GM21723 (cell line): ENCODE results near the gene AAMP.
A peak's percentile ranks its signal among the peaks of the same experiment; 100 is the strongest.
"Not testable (repeated sequence)": the region's sequence is repeated elsewhere in the genome, so short reads cannot be mapped to it uniquely, and the experiment has no call there.

Source experiments
- ATAC-seq: cut with Tn5 transposase; IDR thresholded peaks from one replicate; pipeline ENCODE4 v1.9.1; 2021; ENCODE audit warnings: mild to moderate bottlenecking, moderate library complexity; ENCODE audit not compliant: unreplicated experiment

The AAMP gene

GRCh38 chr2:218269900-218270720 lies at the start of gene AAMP, which contains the start of gene PNKD:
Gene AAMP (minus strand): TSS chr2:218270137. CDS start chr2:218270086, 51 bp downstream.
Gene PNKD (plus strand): TSS chr2:218270519. CDS start chr2:218270536, 17 bp downstream.
- ATAC-seq = peak; percentile 88

- no peak for ATAC-seq
Observed at GRCh38 chr2:218318241-218318640, 48.3 kb upstream of the AAMP start.

- ATAC-seq = no peak
Observed at GRCh38 chr2:218317835-218318234, 47.9 kb upstream of the AAMP start.

GRCh38 chr2:218317303-218317630 lies 47.3 kb upstream of the AAMP start:
- ATAC-seq = no peak

GRCh38 chr2:218315397-218315796 lies 45.5 kb upstream of the AAMP start:
- no peak for ATAC-seq

- not testable (repeated sequence) for ATAC-seq
Observed at GRCh38 chr2:218314764-218315163, 44.8 kb upstream of the AAMP start.

GRCh38 chr2:218313356-218313755 lies 43.4 kb upstream of the AAMP start:
- ATAC-seq = no peak

GRCh38 chr2:218312267-218312756 lies 42.4 kb upstream of the AAMP start:
- ATAC-seq = no peak

- not testable (repeated sequence) for ATAC-seq
Observed at GRCh38 chr2:218311541-218312266, 41.8 kb upstream of the AAMP start.

GRCh38 chr2:218310853-218311540 lies 41.1 kb upstream of the AAMP start:
- no peak for ATAC-seq

- no peak for ATAC-seq
Observed at GRCh38 chr2:218307415-218308090, 37.6 kb upstream of the AAMP start.

GRCh38 chr2:218306184-218306920 lies 36.4 kb upstream of the AAMP start:
- ATAC-seq = no peak

GRCh38 chr2:218305383-218305782 lies 35.4 kb upstream of the AAMP start:
- ATAC-seq = no peak

- ATAC-seq = peak; percentile 84
Observed at GRCh38 chr2:218301176-218301819, 31.4 kb upstream of the AAMP start.

GRCh38 chr2:218300141-218300540 lies 30.2 kb upstream of the AAMP start:
- ATAC-seq = no peak

- no peak for ATAC-seq
Observed at GRCh38 chr2:218298314-218298875, 28.5 kb upstream of the AAMP start.

- no peak for ATAC-seq
Observed at GRCh38 chr2:218296847-218297246, 26.9 kb upstream of the AAMP start.

GRCh38 chr2:218296200-218296599 lies 26.3 kb upstream of the AAMP start:
- no peak for ATAC-seq

GRCh38 chr2:218295029-218295428 lies 25.1 kb upstream of the AAMP start:
- ATAC-seq = no peak
